OCI-LY7 (cell line): ENCODE results near the gene MCUB.

ENCODE experiments used
- CTCF ChIP-seq: fragments of 200-600 bp; sonication (generic); conservative IDR thresholded peaks from 2 replicates; pipeline ENCODE4 v1.5.1; 2014; ENCODE audit warnings: mild to moderate bottlenecking, antibody characterized with exemption, low read length, moderate library complexity, mixed read lengths
- EZH2phosphoT487 ChIP-seq: fragments of 200-600 bp; sonication (generic); IDR thresholded peaks from 2 replicates; pipeline ENCODE4 v1.6.1; 2018; ENCODE audit warnings: low read depth, borderline replicate concordance, mild to moderate bottlenecking, mixed run types, antibody characterized with exemption, low read length, moderate library complexity, mixed read lengths

GRCh38 chr4:109729117-109729717 lies 169.2 kb downstream of the MCUB start:
- TF ChIP-seq CTCF (no peak), EZH2phosphoT487 (no peak)
